HG03060 (cell line): ENCODE data around the gene EDEM2.
"Not testable (repeated sequence)": the region's sequence is repeated elsewhere in the genome, so short reads cannot be mapped to it uniquely, and the experiment has no call there.

ENCODE experiments used
- ATAC-seq: cut with Tn5 transposase; IDR thresholded peaks from one replicate; pipeline ENCODE4 v1.9.1; 2021; ENCODE audit warnings: low read depth, moderate number of reproducible peaks; ENCODE audit not compliant: unreplicated experiment

EDEM2 gene

GRCh38 chr20:35171753-35172433 lies 24.8 kb upstream of the EDEM2 start, which contains the start of gene PROCR:
TSS of gene PROCR (plus strand) at chr20:35172072. CDS start at chr20:35172155, 83 bp downstream.
- no peak for ATAC-seq

GRCh38 chr20:35171438-35171752 lies 24.3 kb upstream of the EDEM2 start:
- no peak for ATAC-seq

GRCh38 chr20:35168701-35169409 lies 21.7 kb upstream of the EDEM2 start:
- not testable (repeated sequence) for ATAC-seq

GRCh38 chr20:35167787-35168186 lies 20.7 kb upstream of the EDEM2 start:
- no peak for ATAC-seq

- ATAC-seq, result no peak
Observed at GRCh38 chr20:35166242-35166830, 19.2 kb upstream of the EDEM2 start.

- ATAC-seq, result no peak
Observed at GRCh38 chr20:35165221-35166185, 18.4 kb upstream of the EDEM2 start.

GRCh38 chr20:35164531-35164930 lies 17.4 kb upstream of the EDEM2 start:
- not testable (repeated sequence) for ATAC-seq

GRCh38 chr20:35160341-35160740 lies 13.2 kb upstream of the EDEM2 start:
- ATAC-seq, result not testable (repeated sequence)

GRCh38 chr20:35156978-35157377 lies 9.8 kb upstream of the EDEM2 start:
- no peak for ATAC-seq

- no peak for ATAC-seq
Observed at GRCh38 chr20:35155936-35156335, 8.8 kb upstream of the EDEM2 start.

- no peak for ATAC-seq
Observed at GRCh38 chr20:35151736-35152135, 4.6 kb upstream of the EDEM2 start.

GRCh38 chr20:35150846-35151579 lies 3.9 kb upstream of the EDEM2 start:
- ATAC-seq, result no peak

- not testable (repeated sequence) for ATAC-seq
Observed at GRCh38 chr20:35147575-35148071, 487 bp upstream of the EDEM2 start.

- no peak for ATAC-seq
Observed at GRCh38 chr20:35146299-35146919, 727 bp downstream of the EDEM2 start.

GRCh38 chr20:35145141-35145564 lies 2.0 kb downstream of the EDEM2 start:
- no peak for ATAC-seq

GRCh38 chr20:35144694-35145093 lies 2.4 kb downstream of the EDEM2 start:
- no peak for ATAC-seq

- no peak for ATAC-seq
Observed at GRCh38 chr20:35135867-35136586, 11.1 kb downstream of the EDEM2 start.

- ATAC-seq, result no peak
Observed at GRCh38 chr20:35134880-35135279, 12.3 kb downstream of the EDEM2 start.

- ATAC-seq, result no peak
Observed at GRCh38 chr20:35134472-35134871, 12.7 kb downstream of the EDEM2 start.
